IPS-NIHi11 (cell line): ENCODE data around the gene GPN3.
"Not testable (repeated sequence)": the region's sequence is repeated elsewhere in the genome, so short reads cannot be mapped to it uniquely, and the experiment has no call there.

ENCODE experiments used
- DNase-seq: peaks from one replicate; pipeline ENCODE4 v3.0.0; 2012; ENCODE audit warnings: mixed read lengths, low spot score

The GPN3 gene

GRCh38 chr12:110468214-110469048 is at the start of gene GPN3, which contains the start of gene FAM216A:
Gene GPN3 (minus strand): TSS chr12:110468257. CDS start chr12:110468203, 54 bp downstream.
Gene FAM216A (plus strand): TSS chr12:110468845. CDS start chr12:110468876, 31 bp downstream.
- peak; percentile 93 for DNase-seq

GRCh38 chr12:110516995-110517394 is 48.9 kb upstream of the GPN3 start:
- no peak for DNase-seq

GRCh38 chr12:110514363-110514762 is 46.3 kb upstream of the GPN3 start:
- DNase-seq, result no peak

- DNase-seq, result no peak
These were observed 45.8 kb upstream of the GPN3 start for GRCh38 chr12:110513842-110514241.

- no peak for DNase-seq
These were observed 40.1 kb upstream of the GPN3 start for GRCh38 chr12:110508071-110508586.

- no peak for DNase-seq
These were observed 37.3 kb upstream of the GPN3 start for GRCh38 chr12:110505332-110505731.

GRCh38 chr12:110503432-110503831 is 35.4 kb upstream of the GPN3 start:
- DNase-seq, result no peak

GRCh38 chr12:110501752-110502738 is 34.0 kb upstream of the GPN3 start, which contains the start of the genes RAD9B and VPS29:
Gene RAD9B (plus strand): TSS chr12:110502331. CDS start chr12:110502338, 7 bp downstream.
Gene VPS29 (minus strand): TSS chr12:110502111. CDS start chr12:110502051, 60 bp downstream.
- DNase-seq, result peak; percentile 96

- no peak for DNase-seq
These were observed 33.3 kb upstream of the GPN3 start for GRCh38 chr12:110501399-110501751.

- DNase-seq, result no peak
These were observed 31.1 kb upstream of the GPN3 start for GRCh38 chr12:110498984-110499706.

GRCh38 chr12:110475426-110475825 is 7.4 kb upstream of the GPN3 start:
- DNase-seq, result no peak

GRCh38 chr12:110467847-110468213 is 227 bp downstream of the GPN3 start:
- DNase-seq, result no peak

GRCh38 chr12:110466791-110467190 is 1.3 kb downstream of the GPN3 start:
- no peak for DNase-seq

- DNase-seq, result not testable (repeated sequence)
These were observed 2.3 kb downstream of the GPN3 start for GRCh38 chr12:110465765-110466164.

- no peak for DNase-seq
These were observed 3.0 kb downstream of the GPN3 start for GRCh38 chr12:110465024-110465423.

- not testable (repeated sequence) for DNase-seq
These were observed 6.9 kb downstream of the GPN3 start for GRCh38 chr12:110461189-110461588.

- no peak for DNase-seq
These were observed 9.3 kb downstream of the GPN3 start for GRCh38 chr12:110458756-110459155.

- no peak for DNase-seq
These were observed 14.3 kb downstream of the GPN3 start for GRCh38 chr12:110453569-110454296.

GRCh38 chr12:110451263-110451662 is 16.8 kb downstream of the GPN3 start:
- DNase-seq, result no peak

- DNase-seq, result peak; percentile 94
These were observed 18.1 kb downstream of the GPN3 start, which contains the start of gene ARPC3 for GRCh38 chr12:110449799-110450497. Gene ARPC3 (minus strand): TSS chr12:110450337. CDS start chr12:110450260, 77 bp downstream.
